HEK293 (cell line): Measurements from ENCODE around the gene AKAP1.

Source experiments
- CTCF ChIA-PET: fragments of 350-600 bp; formaldehyde crosslinking; extraction: SDS; loops from one replicate; lab custom pipeline; 2021; ENCODE audit warnings: antibody characterized with exemption; lab: Yijun Ruan, JAX
- POLR2A ChIA-PET: fragments of 300-600 bp; formaldehyde crosslinking; extraction: SDS; loops from one replicate; lab custom pipeline; 2020; ENCODE audit warnings: antibody characterized with exemption, inconsistent platforms; lab: Yijun Ruan, JAX
- H3K27ac ChIP-seq: fragments of 200-500 bp; sonication (Bioruptor generic); 2 replicates; pipeline ENCODE4 v1.5.1; 2014; ENCODE audit warnings: low read depth, low read length, control low read depth, inconsistent platforms; ENCODE audit errors: extremely low read depth
- H3K36me3 ChIP-seq, 2 experiments: fragments of 200-500 bp in 1 of 2; sonication (Bioruptor generic) in 1 of 2; 1 replicate in 1 of 2; 2 replicates in 1 of 2; pipeline ENCODE4 v1.5.1; 2014 to 2017; ENCODE audit warnings: inconsistent platforms in 2 of 2, low read length in 2 of 2; ENCODE audit not compliant: control insufficient read depth in 2 of 2, insufficient read depth in 1 of 2
- H3K4me1 ChIP-seq: fragments of 200-500 bp; sonication (Bioruptor generic); 2 replicates; pipeline ENCODE4 v1.5.1; 2014; ENCODE audit warnings: mild to moderate bottlenecking, low read length, inconsistent platforms; ENCODE audit not compliant: control insufficient read depth, insufficient read depth
- H3K4me3 ChIP-seq: 2 replicates; pipeline ENCODE4 v1.5.1; 2011; ENCODE audit warnings: low read depth, mild to moderate bottlenecking, control low read depth, low read length, moderate library complexity
- H3K9me3 ChIP-seq: fragments of 200-500 bp; sonication (Bioruptor generic); 2 replicates; pipeline ENCODE4 v1.5.1; 2014; ENCODE audit warnings: low read depth, low read length, inconsistent platforms; ENCODE audit not compliant: control insufficient read depth, insufficient read depth
- BCL11B ChIP-seq: fragments of 450-650 bp; formaldehyde crosslinking; IDR thresholded peaks from 2 replicates; pipeline ENCODE4 v1.5.1; 2016; ENCODE audit warnings: low read depth, missing biosample characterization, missing genetic modification characterization
- GFI1B ChIP-seq: fragments of 450-650 bp; formaldehyde crosslinking; IDR thresholded peaks from 2 replicates; pipeline ENCODE4 v1.5.1; 2016; ENCODE audit warnings: missing biosample characterization, missing genetic modification characterization
- HOXA7 ChIP-seq: sonication (generic); formaldehyde crosslinking; IDR thresholded peaks from 2 replicates; pipeline ENCODE4 v1.8.1; 2022; ENCODE audit warnings: missing genetic modification reagents, borderline replicate concordance
- HOXC10 ChIP-seq: sonication (generic); formaldehyde crosslinking; IDR thresholded peaks from 2 replicates; pipeline ENCODE4 v1.8.1; 2023; ENCODE audit warnings: mild to moderate bottlenecking, missing genetic modification reagents
- KLF1 ChIP-seq: fragments of 450-650 bp; formaldehyde crosslinking; IDR thresholded peaks from 2 replicates; pipeline ENCODE4 v1.5.1; 2016; ENCODE audit warnings: missing biosample characterization, missing genetic modification characterization
- MYNN ChIP-seq: fragments of 450-650 bp; formaldehyde crosslinking; IDR thresholded peaks from 2 replicates; pipeline ENCODE4 v1.5.1; 2016; ENCODE audit warnings: missing biosample characterization, missing genetic modification characterization, borderline replicate concordance
- ZBTB1 ChIP-seq: fragments of 450-650 bp; formaldehyde crosslinking; IDR thresholded peaks from 2 replicates; pipeline ENCODE4 v1.5.1; 2016; ENCODE audit warnings: missing biosample characterization, missing genetic modification characterization
- ZBTB17 ChIP-seq: fragments of 450-650 bp; formaldehyde crosslinking; IDR thresholded peaks from 2 replicates; pipeline ENCODE4 v1.5.1; 2016; ENCODE audit warnings: missing biosample characterization, missing genetic modification characterization
- ZBTB21 ChIP-seq: fragments of 450-650 bp; formaldehyde crosslinking; IDR thresholded peaks from 2 replicates; pipeline ENCODE4 v1.5.1; 2017; ENCODE audit warnings: missing biosample characterization, missing genetic modification characterization
- ZBTB7A ChIP-seq: fragments of 450-650 bp; formaldehyde crosslinking; IDR thresholded peaks from 2 replicates; pipeline ENCODE4 v1.5.1; 2016; ENCODE audit warnings: low read depth, missing biosample characterization, missing genetic modification characterization
- ZFP3 ChIP-seq: fragments of 450-650 bp; formaldehyde crosslinking; IDR thresholded peaks from 2 replicates; pipeline ENCODE4 v1.5.1; 2016; ENCODE audit warnings: low read depth, missing biosample characterization, missing genetic modification characterization
- ZFP41 ChIP-seq: fragments of 450-650 bp; formaldehyde crosslinking; IDR thresholded peaks from 2 replicates; pipeline ENCODE4 v1.5.1; 2016; ENCODE audit warnings: missing biosample characterization, missing genetic modification characterization, borderline replicate concordance
- ZNF10 ChIP-seq: fragments of 450-650 bp; formaldehyde crosslinking; IDR thresholded peaks from 2 replicates; pipeline ENCODE4 v1.5.1; 2017; ENCODE audit warnings: missing biosample characterization, missing genetic modification characterization
- ZNF138 ChIP-seq: fragments of 450-650 bp; formaldehyde crosslinking; IDR thresholded peaks from 2 replicates; pipeline ENCODE4 v1.5.1; 2016; ENCODE audit warnings: missing biosample characterization, missing genetic modification characterization, borderline replicate concordance
- ZNF169 ChIP-seq: fragments of 450-650 bp; formaldehyde crosslinking; IDR thresholded peaks from 2 replicates; pipeline ENCODE4 v1.5.1; 2016; ENCODE audit warnings: missing biosample characterization, missing genetic modification characterization
- ZNF280C ChIP-seq: fragments of 450-650 bp; formaldehyde crosslinking; IDR thresholded peaks from 2 replicates; pipeline ENCODE4 v1.5.1; 2016; ENCODE audit warnings: missing biosample characterization, missing genetic modification characterization
- ZNF335 ChIP-seq: fragments of 450-650 bp; formaldehyde crosslinking; conservative IDR thresholded peaks from 2 replicates; pipeline ENCODE4 v1.5.1; 2016; ENCODE audit warnings: missing biosample characterization, missing genetic modification characterization
- ZNF350 ChIP-seq: fragments of 450-650 bp; formaldehyde crosslinking; IDR thresholded peaks from 2 replicates; pipeline ENCODE4 v1.5.0; 2017; ENCODE audit warnings: missing biosample characterization, mild to moderate bottlenecking, missing genetic modification characterization
- ZNF433 ChIP-seq: fragments of 450-650 bp; formaldehyde crosslinking; IDR thresholded peaks from 2 replicates; pipeline ENCODE4 v1.5.1; 2016; ENCODE audit warnings: missing biosample characterization, missing genetic modification characterization, low read depth
- ZNF488 ChIP-seq: fragments of 450-650 bp; formaldehyde crosslinking; IDR thresholded peaks from 2 replicates; pipeline ENCODE4 v1.5.1; 2016; ENCODE audit warnings: missing biosample characterization, missing genetic modification characterization
- ZNF501 ChIP-seq: fragments of 450-650 bp; formaldehyde crosslinking; IDR thresholded peaks from 2 replicates; pipeline ENCODE4 v1.5.1; 2016; ENCODE audit warnings: missing biosample characterization, missing genetic modification characterization
- ZNF518A ChIP-seq: fragments of 450-650 bp; formaldehyde crosslinking; conservative IDR thresholded peaks from 2 replicates; pipeline ENCODE4 v1.5.1; 2016; ENCODE audit warnings: low read depth, missing biosample characterization, missing genetic modification characterization
- ZNF548 ChIP-seq: fragments of 450-650 bp; formaldehyde crosslinking; IDR thresholded peaks from 2 replicates; pipeline ENCODE4 v1.5.1; 2016; ENCODE audit warnings: missing biosample characterization, missing genetic modification characterization
- ZNF571 ChIP-seq: fragments of 450-650 bp; formaldehyde crosslinking; IDR thresholded peaks from 2 replicates; pipeline ENCODE4 v1.5.0; 2017; ENCODE audit warnings: missing biosample characterization, missing genetic modification characterization
- ZNF580 ChIP-seq: fragments of 450-650 bp; formaldehyde crosslinking; IDR thresholded peaks from 2 replicates; pipeline ENCODE4 v1.5.1; 2016; ENCODE audit warnings: missing biosample characterization, missing genetic modification characterization
- ZNF610 ChIP-seq: fragments of 450-650 bp; formaldehyde crosslinking; IDR thresholded peaks from 2 replicates; pipeline ENCODE4 v1.5.1; 2016; ENCODE audit warnings: missing biosample characterization, missing genetic modification characterization, borderline replicate concordance
- ZNF624 ChIP-seq: fragments of 450-650 bp; formaldehyde crosslinking; IDR thresholded peaks from 2 replicates; pipeline ENCODE4 v1.5.1; 2017; ENCODE audit warnings: missing biosample characterization, missing genetic modification characterization
- ZNF768 ChIP-seq: fragments of 450-650 bp; formaldehyde crosslinking; IDR thresholded peaks from 2 replicates; pipeline ENCODE4 v1.5.1; 2018; ENCODE audit warnings: missing biosample characterization, mild to moderate bottlenecking, missing genetic modification characterization
- ZSCAN16 ChIP-seq: fragments of 450-650 bp; formaldehyde crosslinking; IDR thresholded peaks from 2 replicates; pipeline ENCODE4 v1.5.1; 2016; ENCODE audit warnings: missing biosample characterization, missing genetic modification characterization
- ZSCAN30 ChIP-seq: fragments of 450-650 bp; IDR thresholded peaks from 2 replicates; pipeline ENCODE4 v1.5.1; 2018; ENCODE audit warnings: missing biosample characterization, mild to moderate bottlenecking, missing genetic modification characterization, moderate library complexity
- ZXDB ChIP-seq: fragments of 450-650 bp; formaldehyde crosslinking; IDR thresholded peaks from 2 replicates; pipeline ENCODE4 v1.5.1; 2016; ENCODE audit warnings: missing biosample characterization, missing genetic modification characterization
- TF ChIP-seq, protein P1 (sequence below): fragments of 450-650 bp; formaldehyde crosslinking; IDR thresholded peaks from 2 replicates; pipeline ENCODE4 v1.5.1; 2016; ENCODE audit warnings: missing biosample characterization, missing genetic modification characterization

Gene AKAP1

DNA sequence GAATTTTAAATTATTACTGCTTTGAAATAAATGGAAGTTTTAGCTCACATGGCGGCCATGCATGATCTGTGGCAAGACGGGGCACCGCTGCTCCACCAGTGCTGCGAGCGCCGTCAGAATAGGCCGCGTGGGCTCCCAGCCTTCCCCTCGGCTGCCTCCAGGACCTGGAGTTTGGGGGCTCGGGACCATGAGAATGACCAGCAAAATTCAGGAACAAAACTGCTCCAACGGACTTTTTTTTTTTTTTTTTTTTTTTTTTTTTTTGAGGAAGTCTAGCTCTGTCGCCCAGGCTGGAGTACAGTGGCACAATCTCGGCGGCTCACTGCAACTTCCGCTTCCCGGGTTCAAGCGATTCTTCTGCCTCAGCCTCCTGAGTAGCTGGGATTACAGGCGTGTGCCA lies 38.3 kb upstream of the AKAP1 start:
- POLR2A ChIA-PET, result no interaction called here

GRCh38 chr17:57048096-57048495 lies 37.0 kb upstream of the AKAP1 start:
- Histone ChIP-seq H3K36me3 (no peaks in the 10 kb centered on the region), H3K4me3 (no peak overlapping the region), H3K9me3 (no peaks in the 10 kb centered on the region), H3K4me1 (no peaks in the 10 kb centered on the region), H3K27ac (no peak overlapping the region)
- POLR2A ChIA-PET, result no interaction called here
- CTCF ChIA-PET, result interaction anchor here (0.7 to 2.0 kb wide), 2 partner anchors 39 to 53 kb away, joined by 3 to 6 read pairs; no protein-coding TSS in a partner anchor
- TF ChIP-seq ZNF548 (tag by site-specific recombination), result no peak
- no peak for TF ChIP-seq KLF1 (tag by site-specific recombination)
- TF ChIP-seq ZBTB17 (tag by site-specific recombination), result no peak
- TF ChIP-seq ZNF501, result no peak
- TF ChIP-seq ZFP41 (tag by site-specific recombination), result no peak
- no peak for TF ChIP-seq ZNF571 (tag by site-specific recombination)
- no peak for TF ChIP-seq ZXDB
- no peak for TF ChIP-seq ZNF280C
- no peak for TF ChIP-seq ZNF433
- TF ChIP-seq ZNF10 (tag by site-specific recombination), result no peak
- no peak for TF ChIP-seq ZNF169 (tag by site-specific recombination)
- no peak for TF ChIP-seq ZNF518A (tag by site-specific recombination)
- no peak for TF ChIP-seq ZNF624 (tag by site-specific recombination)

More for the DNA sequence above, 38.3 kb upstream of the AKAP1 start:
- Histone ChIP-seq H3K4me1 (no peaks in the 10 kb centered on the region), H3K9me3 (no peaks in the 10 kb centered on the region), H3K4me3 (no peak overlapping the region), H3K36me3 (no peaks in the 10 kb centered on the region), H3K27ac (no peak overlapping the region)
- TF ChIP-seq, protein P1, sequence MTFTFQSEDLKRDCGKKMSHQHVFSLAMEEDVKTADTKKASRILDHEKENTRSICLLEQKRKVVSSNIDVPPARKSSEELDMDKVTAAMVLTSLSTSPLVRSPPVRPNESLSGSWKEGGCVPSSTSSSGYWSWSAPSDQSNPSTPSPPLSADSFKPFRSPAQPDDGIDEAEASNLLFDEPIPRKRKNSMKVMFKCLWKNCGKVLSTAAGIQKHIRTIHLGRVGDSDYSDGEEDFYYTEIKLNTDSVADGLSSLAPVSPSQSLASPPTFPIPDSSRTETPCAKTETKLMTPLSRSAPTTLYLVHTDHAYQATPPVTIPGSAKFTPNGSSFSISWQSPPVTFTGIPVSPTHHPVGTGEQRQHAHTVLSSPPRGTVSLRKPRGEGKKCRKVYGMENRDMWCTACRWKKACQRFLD (tag by site-specific recombination), result no peak
- TF ChIP-seq ZSCAN16 (tag by site-specific recombination) (no peak), ZNF350 (tag by site-specific recombination) (no peak), ZBTB7A (tag by site-specific recombination) (no peak), ZNF138 (tag by site-specific recombination) (no peak), ZBTB21 (tag by site-specific recombination) (no peak), ZNF335 (tag by site-specific recombination) (no peak), ZNF610 (tag by site-specific recombination) (no peak), GFI1B (tag by site-specific recombination) (no peak), HOXA7 (no peak), ZSCAN30 (tag by site-specific recombination) (no peak), ZNF580 (tag by site-specific recombination) (no peak), MYNN (tag by site-specific recombination) (no peak), HOXC10 (CRISPR knock-in tag) (no peak), BCL11B (no peak), ZFP3 (no peak), ZNF488 (tag by site-specific recombination) (no peak), ZNF768 (tag by site-specific recombination) (no peak), ZBTB1 (tag by site-specific recombination) (no peak)
- CTCF ChIA-PET, result interaction anchor here (0.8 to 2.0 kb wide), 2 partner anchors 37 to 204 kb away, joined by 3 to 6 read pairs; no protein-coding TSS in a partner anchor
